GM21529 (cell line): ENCODE measurements around the gene CCL19.

Experiments used
- ATAC-seq: cut with Tn5 transposase; IDR thresholded peaks from one replicate; pipeline ENCODE4 v1.9.1; 2021; ENCODE audit not compliant: unreplicated experiment

The CCL19 gene

DNA sequence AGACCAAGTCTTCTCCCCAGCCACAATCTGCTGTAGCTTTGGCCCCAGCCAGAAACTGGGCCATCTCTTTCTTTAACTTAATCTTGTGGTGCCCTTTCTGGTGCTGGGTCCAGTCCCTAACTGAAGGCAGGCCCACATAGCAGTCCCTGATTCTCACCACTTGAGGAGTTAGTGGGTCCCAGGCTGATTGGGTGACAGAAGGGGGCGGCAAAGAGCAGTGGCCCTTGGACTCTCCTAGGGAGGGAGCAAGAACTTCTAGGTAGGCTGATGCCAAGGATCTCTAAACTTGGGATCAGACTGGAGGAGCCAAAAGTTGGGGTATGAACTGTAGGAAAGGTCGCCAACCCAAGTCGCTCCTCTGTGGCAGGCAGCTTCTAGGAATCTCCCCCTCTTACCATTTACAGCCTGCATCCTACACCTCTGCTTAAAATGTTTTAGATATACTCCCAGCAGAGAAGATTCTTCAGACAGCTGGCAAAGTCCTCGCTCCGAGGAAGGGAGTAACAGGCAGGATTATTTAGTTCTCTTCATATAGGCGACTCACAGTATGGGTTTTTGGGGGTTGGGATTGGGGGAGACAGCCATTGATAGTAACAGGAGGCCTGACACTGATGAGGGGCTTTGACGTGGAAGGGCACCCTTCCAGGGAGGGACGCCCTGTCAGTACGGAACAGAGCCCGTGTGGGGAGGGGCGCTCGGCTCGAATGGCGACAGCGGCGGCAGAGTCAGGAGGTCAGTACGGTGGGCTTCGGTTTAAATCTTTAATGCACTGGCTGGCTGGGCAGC, 26.6 kb downstream of the CCL19 start:
- peak; percentile 48 for ATAC-seq

DNA sequence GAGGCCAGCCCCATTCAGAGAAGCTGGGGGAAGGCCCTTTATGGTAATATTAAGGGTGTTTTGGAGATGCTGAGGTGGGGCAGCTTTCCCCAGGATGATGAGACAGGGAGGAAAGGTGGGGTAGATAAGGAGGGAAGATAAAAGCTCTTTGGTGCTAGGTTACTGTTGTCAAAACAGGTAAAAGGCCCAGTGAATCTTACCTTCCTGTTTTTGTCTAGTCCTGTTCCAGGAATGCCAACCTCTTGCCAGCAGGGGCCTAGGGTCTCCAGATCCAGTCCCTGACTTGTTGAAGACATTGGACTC, 27.8 kb downstream of the CCL19 start:
- no peak for ATAC-seq

DNA sequence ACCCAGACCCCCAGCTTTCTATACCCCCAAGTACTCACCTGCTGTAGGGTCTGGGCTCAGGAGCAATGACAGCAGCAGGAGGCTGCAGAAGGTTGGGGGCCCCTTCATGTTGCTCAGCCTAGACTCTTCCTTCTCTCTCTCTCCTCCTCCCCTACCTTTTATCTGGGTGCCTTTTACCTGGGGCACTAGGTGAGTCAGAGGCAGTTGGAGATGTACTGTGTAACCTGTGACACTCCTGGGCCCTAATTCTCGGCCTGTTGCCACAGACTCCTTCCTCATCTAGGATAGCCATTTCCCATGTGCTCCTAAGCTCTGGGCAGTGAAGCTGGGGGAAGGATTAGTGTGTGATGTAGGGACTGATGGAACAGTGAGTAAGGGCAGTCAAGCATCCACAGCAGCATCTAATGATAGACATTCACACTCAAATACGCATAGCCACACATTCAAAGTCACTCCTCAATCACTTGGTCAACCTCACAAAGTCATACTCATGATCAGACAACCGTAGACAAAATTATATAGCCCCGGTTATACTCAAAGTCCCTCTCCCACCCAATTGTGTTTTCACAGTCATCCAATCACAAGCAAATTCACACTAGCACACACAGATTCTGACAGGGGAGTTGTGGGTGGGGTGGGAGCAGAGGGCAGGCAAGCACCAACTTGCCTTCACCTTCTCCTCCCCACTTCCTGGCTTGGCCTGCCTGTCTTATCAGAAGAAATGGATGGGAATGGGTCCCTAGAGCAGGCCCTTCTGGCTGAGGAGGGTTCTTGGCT, 28.4 kb downstream of the CCL19 start, which contains the start of gene CCL27:
Gene CCL27, minus strand, starts transcription at position 132 of the 777 bp plus-strand sequence. Its CDS starts 24 bp downstream, at position 108.
- no peak for ATAC-seq

DNA sequence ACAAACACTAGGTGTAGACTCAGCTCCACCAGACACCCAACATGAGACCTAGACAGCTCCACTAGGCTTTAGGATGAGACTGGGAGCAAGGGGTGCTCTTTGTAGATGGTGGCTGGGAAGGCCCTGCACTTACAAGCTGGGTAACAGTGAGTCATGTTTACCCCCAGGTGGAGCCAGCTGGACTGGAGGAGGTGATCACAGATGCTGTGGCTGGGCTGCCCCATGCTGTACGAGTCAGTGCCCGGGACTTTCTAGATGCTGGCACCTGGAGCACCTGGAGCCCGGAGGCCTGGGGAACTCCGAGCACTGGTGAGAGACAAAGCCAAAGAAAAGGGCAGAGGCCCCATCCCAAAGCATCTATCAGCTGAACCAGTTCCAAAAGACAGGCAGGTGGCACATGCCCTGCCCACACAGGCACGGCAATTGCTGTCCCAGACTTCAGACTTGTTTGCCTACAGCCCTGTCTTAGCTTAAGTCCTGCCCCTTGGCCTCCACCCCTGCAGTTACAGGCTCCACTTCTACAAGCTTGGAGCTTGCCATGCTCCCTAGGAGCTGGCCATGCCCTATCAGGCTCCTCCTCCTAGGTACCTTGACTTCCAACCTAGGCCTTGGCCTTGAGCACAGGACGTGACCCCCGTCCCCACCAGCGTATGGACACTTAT, 31.4 kb downstream of the CCL19 start:
- no peak for ATAC-seq

DNA sequence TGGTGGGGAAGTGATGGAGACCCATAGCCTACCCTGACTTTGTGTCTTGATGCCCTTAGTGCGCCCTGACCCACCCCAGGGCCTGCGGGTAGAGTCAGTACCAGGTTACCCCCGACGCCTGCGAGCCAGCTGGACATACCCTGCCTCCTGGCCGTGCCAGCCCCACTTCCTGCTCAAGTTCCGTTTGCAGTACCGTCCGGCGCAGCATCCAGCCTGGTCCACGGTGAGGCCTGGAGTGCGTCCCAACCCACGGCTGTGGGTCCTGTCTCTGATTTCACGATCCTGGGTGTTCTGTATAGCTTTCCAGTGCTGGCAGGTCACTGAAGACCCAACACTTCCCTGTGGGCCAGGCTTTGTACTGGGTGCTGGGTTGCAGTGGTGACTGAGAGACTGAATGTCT, 32.6 kb downstream of the CCL19 start:
- ATAC-seq: no peak

DNA sequence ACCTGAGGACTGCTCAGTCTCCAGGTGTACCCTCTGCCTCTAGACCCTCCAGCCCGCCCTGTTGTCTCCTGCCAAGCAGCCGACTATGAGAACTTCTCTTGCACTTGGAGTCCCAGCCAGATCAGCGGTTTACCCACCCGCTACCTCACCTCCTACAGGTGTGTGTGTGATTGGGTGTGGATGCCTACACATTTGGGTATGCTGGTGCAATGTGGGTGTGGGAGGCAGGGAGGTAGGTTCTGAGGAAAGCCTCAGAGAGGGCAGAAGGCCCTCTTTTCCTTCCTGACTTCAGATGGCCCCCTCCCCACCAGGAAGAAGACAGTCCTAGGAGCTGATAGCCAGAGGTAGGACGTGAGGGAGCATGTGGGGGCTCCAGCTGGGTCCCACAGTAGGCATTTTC, 34.1 kb downstream of the CCL19 start:
- no peak for ATAC-seq

DNA sequence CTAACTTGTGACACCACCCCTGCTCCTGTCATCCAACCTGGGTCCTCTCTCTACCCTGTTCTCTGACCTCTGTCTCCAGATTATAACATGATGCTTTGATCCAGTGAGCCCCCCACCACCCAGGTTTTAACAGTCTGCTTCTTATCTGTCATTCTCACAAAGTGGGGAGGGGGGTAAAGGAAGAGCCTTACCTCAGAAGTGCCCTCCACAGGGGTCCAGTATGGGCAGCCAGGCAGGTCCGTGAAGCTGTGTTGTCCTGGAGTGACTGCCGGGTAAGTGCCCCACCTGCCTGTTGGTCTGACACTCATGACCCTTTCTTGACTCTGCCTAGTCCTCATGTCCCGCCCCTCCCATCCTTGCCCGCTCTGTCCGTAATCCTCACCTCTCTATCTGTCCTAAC, 35.7 kb downstream of the CCL19 start:
- no peak for ATAC-seq

DNA sequence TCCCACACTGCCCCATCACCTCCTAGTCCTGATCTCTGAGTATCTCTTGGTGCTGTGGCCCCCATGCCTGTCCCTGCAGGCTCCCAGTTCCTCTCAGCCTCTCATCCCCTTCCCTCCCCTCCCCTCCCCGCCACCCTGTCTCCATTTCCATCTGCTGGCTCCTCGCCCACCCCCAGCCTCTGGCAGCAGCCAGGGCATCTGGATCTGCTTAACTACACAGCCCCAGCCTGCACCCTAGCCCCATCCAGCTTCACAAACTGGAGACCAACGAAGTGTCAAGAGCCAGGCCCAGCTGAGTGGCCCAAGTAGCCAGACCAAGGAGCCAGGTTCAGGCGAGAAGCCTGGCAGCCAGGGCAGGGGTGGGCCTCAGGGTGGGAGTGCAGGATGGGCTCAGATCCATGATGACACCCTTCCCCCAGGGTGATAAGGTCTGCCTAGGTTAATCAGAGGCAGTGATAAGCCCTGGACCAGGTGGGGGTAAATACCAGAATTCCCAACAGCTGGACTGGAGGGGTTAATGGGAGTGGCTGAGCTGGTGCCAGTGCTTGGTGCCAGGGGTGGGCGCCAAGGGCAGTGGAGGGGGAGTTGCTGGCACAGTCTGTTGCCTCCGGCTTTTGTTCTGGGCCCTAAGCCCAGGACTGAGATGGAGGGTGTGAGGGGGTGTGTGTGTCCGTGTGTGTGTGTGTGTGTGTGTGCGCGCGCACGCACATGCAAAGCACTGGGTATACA, 36.6 kb downstream of the CCL19 start:
- ATAC-seq: no peak

DNA sequence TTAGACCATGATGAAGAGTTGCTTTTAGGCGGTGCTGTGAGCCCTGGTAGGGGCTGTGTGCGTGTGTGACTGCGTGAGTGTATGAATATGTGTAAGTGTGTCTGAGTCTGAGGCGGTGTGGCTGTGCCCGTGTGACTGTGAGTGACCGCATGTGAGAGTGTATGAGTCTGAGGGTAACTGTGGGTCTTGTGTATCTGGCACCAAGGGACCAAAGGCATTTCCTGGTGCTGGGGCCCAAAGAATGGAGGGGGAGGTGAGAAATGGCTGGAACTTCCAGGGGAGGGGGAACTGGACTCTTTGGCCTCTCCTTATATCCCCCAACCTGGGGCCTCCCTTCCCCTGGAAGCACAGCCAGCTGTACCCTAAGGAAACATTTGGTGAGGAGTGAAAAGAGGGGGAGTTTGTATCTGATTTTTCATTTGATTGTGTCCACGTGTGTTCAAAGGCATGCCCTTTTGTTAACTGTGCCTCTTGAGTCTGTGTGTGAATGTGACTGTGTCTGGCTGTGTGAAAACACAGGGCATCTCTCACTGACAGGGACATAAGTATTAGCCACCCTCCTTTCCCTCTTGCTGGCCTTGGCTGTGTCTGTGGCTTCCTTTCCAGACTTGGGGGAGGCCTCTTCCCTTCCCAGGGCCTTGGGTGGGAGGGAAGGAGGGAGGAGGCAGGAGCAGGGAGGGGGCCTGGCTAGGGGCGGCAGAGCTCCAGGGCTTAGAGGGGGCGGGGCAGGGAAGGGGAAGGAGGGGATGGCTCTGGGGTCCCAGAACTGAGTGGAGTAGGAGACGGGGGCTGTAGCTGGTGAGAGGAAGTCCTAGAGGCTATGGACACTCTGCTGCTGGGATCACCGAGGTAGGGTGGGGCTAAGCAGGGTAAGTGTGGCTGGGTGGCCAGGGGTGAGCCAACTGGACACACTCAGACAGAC, 37.7 kb downstream of the CCL19 start:
- no peak for ATAC-seq

DNA sequence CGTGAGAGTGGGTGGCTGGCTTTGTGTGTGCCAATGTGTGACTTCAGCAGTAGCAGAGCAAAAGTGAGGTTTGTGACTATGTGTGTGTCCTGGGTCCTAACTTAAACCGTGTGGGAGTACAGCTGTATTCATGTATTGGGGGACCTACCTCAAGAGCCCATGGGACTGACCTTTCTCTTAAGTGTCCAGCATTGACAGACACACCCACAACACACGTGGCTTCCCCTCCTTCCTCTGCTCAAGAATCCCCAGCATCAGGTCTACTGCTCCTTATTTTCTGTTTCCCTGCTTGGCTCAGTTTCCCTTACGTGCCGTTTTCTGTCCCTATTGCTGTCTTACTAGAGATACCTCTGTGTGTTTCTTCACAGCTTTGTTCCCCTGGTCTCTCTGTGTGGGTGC, 38.5 kb downstream of the CCL19 start:
- ATAC-seq: no peak

DNA sequence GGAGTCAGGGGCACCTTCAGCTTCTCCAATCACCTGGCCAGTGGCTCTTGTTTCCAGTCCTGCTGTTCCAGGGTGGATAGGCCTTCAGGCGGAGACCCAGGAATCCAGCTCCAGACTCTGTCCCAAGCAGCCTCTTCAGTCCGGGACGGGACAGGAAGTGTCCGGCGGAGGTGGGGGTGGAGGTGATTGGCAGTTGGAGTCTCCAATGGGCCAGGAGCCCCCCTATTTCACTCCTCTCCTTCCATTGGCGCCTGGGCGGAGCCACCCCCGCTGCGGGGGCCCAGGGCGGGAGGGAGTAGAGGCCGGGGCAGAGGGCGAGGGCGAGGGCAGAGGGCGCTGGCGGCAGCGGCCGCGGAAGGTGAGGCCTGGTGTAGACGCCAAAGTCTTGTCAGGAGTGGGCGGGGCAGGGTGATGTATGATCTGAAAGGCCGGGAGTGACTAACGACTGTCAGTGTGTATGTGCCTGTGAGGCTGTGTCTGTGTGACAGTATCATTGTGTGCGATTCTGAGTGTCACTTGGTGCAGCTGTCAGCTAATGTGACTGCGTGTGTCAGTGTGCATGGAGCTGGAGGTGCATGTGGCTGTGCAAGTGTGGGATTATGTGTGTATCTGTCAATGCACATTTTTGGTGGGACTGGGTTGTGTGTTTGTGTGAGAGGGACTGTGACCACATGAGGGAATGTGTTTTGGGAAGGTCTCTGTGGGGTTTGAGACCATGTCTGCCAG, 39.0 kb downstream of the CCL19 start, which contains the start of gene IL11RA:
Gene IL11RA, plus strand, starts transcription at position 310 of the 726 bp plus-strand sequence. CDS start 3,033 bp downstream, outside the sequence.
- no peak for ATAC-seq

DNA sequence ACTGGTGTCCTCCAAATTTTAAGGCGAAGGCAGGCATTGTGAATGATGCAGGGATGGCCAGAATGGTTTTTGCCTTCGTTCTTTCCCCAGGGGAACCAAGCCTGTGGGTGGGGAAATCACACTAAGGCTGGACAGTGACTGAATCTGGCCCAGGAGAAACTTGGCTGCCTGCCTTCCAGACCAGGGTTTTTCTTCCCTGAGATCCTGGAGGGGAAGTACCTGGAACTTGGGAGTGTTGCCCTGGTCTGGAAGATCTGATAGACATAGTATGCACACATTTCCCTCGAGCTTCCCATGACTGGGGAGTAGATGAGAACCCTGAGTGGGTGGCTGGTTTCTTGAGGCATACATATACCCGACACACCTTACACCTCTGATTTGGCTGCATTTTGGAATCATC, 39.8 kb downstream of the CCL19 start:
- no peak for ATAC-seq

DNA sequence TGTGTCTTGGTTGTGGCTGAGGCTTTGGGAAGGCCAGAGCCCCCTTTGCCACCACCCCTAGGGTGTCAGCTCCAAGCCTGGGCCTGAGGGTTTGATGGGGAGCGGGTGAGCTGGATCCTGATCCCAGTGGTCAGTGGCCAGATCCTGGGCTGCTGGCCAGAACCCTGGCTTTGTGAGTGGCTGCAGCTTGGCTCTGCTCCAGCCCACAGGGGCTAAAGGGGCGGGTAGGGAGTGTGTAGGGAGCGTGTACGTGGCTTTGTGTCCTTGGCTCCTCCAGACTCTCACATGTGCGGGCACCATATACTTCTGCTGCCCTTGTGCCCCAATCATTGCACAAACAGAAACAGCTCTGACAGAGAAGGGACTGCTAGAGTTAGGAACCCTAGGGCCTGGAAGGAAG, 40.3 kb downstream of the CCL19 start:
- no peak for ATAC-seq

DNA sequence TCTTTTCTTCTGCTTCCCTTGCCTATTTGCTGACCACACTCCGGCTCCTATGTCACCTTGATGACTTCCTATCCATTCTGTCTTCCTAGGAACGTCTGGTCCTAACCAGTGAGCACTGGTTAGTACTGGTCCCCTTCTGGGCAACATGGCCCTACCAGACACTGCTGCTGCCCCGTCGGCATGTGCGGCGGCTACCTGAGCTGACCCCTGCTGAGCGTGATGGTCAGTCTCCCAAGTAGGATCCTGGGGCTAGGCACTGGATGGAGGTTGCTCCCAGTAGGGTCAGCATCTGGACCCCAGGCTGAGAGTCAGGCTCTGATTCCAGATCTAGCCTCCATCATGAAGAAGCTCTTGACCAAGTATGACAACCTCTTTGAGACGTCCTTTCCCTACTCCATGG, 42.4 kb downstream of the CCL19 start:
- ATAC-seq: no peak

DNA sequence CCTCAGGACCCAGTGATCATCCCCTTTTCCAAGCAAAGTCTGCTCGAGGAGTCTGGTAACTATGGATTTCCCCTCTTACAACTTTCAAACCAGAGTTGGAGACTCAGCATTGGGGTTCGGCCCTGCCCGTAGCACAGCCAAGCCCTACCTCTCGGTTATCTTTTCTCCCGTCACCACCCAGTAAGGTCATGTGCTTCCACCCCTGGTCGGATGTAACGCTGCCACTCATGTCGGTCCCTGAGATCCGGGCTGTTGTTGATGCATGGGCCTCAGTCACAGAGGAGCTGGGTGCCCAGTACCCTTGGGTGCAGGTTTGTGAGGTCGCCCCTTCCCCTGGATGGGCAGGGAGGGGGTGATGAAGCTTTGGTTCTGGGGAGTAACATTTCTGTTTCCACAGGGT, 43.4 kb downstream of the CCL19 start:
- ATAC-seq: no peak

DNA sequence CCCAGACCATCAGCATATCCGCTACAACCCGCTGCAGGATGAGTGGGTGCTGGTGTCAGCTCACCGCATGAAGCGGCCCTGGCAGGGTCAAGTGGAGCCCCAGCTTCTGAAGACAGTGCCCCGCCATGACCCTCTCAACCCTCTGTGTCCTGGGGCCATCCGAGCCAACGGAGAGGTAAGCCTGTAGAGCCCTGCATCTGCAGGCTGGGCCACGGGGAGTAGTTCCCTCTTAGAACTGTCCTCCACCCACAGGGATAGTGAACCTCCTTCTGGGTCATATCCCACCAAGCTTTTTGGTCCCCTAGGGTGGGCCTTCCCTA, 44.0 kb downstream of the CCL19 start:
- ATAC-seq: peak; percentile 16

DNA sequence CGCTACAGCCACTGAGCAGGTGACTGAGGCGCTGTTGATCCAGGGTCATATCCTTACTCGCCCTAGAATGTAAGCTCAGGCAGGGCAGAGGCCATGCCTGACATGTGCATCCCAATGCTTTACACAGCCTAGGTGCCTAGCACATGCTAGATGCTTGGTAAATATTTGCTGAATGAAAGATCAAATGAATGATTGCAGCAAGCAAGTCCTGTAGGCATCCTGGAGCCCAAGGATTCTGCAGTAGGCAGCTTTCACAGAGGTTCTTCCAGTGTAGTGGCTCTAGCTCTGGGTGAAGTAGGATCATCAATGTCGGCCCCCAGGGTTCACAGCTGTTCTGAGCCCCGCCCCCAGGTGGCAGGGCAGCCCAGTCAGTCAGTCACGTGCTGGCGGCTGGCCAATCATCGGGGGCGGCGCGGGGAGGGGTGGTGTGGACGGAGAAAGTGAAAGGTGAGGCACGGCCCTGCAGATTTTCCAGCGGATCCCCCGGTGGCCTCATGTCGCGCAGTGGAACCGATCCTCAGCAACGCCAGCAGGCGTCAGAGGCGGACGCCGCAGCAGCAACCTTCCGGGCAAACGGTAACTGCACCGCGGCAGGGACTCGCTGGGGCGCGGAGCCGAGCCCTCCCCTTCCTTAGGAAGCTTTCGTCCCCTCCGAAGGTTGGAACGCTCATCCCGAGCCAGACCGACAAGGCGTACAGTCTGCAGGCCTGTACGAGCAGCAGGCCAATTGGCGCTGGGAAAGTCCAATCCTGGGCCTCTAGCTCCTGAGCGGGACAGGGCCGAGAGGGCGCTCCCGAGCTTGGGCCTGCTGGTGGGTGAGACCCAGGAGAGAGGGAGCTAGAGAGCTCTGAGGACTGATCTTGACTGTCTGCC, 44.6 kb downstream of the CCL19 start, which contains the start of gene GALT:
Gene GALT, plus strand, starts transcription at position 465 of the 873 bp plus-strand sequence. Its CDS starts 30 bp downstream, at position 495.
- peak; percentile 82 for ATAC-seq

DNA sequence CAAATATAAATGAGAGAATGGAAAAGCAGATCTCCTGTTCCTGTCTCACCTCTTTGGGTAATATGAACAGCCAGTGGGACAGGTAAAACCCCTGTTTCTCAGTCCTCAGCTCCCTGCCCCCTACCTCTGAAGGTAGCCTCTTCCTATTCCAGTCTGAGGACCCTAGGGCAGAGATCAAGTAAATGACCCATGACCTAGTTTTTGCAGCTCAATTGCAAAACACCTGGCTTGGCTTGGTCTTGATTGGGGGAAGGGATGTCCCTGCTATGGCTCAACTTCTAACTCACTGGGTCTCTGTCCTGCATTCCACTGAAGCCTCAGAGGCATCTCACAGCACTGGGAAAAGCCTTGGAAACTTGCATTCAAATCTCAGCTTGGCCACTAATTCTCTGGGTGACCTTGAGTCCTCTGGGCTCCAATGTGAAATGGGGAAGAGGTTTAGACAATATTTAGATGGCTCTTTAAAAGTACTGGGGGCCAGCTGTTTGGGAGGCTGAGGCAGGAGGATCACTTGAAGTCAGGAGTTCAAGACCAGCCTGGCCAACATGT, 46.2 kb downstream of the CCL19 start:
- ATAC-seq: no peak
